Measurements from ENCODE around the gene ZNF318.
A peak's percentile ranks its signal among the peaks of the same experiment; 100 is the strongest.
"Not testable (repeated sequence)": the region's sequence is repeated elsewhere in the genome, so short reads cannot be mapped to it uniquely, and the experiment has no call there.

The ZNF318 gene

DNA sequence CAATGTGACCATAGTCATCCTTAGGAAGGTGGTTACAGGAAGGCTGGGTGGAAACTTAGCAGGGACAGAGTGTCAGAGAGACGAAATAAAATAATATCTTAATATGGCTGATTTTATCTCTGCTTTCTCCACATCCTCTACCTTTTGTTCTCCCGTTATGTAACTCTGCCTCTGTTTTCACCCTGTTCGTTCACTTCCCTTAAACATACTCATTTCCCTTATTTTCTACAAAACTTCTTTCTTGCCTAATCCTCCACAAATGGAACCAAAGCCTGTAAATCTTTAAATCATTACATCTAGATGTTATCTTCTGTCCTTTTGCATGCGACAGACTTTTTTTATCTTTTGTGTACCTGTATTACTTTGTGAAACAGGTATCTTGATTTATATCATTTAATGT is 37.6 kb downstream of the ZNF318 start:
- DNase-seq = no peak

GRCh38 chr6:43331470-43331869 is 38.0 kb downstream of the ZNF318 start:
- no peak for DNase-seq

DNA sequence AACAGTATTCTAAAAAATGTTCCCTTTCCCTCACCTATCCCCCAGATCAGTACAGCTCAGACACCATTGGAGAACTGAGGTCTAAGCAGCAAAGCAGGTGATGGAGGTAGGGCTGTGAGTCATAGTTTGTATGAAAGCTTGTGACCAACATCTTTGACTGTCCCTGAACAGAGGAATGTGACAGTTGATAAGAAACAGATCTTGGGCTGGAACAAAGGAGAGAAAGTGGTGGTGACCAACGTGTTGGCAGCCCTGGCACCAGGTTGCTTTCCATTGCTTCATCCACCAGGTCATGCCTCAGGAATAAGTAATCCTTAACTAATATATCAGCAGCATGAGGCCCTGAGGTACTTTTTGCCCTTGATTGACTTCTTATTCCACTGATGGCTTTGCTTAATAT is 40.9 kb downstream of the ZNF318 start:
- DNase-seq = no peak

DNA sequence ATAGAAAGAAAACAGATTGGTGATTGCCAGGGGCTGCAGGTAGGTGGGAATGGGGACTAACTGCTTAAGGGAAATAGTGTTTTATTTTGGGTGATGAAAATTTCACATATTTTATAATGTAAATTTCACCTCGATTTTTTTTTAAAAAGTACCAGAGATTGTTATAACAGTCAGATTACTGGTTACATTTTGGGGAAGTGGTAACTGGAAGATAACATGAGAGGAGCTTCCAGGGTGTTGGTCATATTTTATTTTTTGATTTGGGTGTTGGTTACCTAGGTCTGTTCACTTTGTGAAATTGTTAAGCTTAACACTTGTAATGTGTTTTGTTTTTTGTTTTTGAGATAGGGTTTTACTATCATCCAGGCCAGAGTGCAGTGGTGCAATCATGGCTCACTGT is 43.6 kb downstream of the ZNF318 start:
- DNase-seq = no peak

GRCh38 chr6:43318011-43318410 is 51.4 kb downstream of the ZNF318 start:
- DNase-seq = no peak

DNA sequence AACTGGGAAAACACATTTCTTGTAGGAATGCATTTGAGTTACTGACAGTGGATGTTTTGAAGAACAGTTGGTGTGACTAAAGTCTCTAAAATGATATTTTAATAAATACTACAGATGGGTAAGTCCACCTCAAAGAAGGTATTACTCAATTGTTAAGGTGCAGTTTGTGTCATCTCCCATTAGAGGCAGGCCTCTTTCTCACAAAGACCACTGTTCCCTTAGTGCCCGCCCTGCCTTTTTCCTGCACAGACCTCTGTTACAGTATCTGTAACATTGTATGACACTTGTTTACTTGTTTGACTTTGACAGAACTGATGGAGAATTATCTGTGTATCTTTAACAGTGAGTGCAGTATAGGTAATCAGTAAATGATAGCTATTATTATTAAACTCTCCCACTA is 55.6 kb downstream of the ZNF318 start:
- no peak for DNase-seq

GRCh38 chr6:43311666-43312065 is 57.8 kb downstream of the ZNF318 start:
- no peak for DNase-seq

DNA sequence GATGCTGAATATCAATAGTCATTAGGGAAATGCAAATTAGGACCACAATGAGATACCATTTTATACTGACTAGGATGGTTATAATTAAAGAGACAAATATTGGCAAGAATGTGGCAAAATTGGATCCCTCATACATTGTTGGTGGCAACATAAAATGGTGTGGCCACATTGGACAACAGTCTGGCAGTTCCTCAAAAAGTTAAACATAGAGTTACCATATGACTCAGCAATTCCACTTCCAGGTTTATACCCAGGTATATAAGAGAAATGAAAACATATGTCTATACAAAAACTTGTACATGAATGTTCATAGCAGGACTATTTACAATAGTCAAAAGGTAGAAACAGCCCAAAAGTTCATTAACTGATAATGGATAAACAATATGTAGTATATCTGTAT is 58.8 kb downstream of the ZNF318 start:
- DNase-seq = no peak

- DNase-seq = no peak
These were observed 59.3 kb downstream of the ZNF318 start for GRCh38 chr6:43310134-43310533.

GRCh38 chr6:43308990-43309477 is 60.4 kb downstream of the ZNF318 start:
- no peak for DNase-seq

DNA sequence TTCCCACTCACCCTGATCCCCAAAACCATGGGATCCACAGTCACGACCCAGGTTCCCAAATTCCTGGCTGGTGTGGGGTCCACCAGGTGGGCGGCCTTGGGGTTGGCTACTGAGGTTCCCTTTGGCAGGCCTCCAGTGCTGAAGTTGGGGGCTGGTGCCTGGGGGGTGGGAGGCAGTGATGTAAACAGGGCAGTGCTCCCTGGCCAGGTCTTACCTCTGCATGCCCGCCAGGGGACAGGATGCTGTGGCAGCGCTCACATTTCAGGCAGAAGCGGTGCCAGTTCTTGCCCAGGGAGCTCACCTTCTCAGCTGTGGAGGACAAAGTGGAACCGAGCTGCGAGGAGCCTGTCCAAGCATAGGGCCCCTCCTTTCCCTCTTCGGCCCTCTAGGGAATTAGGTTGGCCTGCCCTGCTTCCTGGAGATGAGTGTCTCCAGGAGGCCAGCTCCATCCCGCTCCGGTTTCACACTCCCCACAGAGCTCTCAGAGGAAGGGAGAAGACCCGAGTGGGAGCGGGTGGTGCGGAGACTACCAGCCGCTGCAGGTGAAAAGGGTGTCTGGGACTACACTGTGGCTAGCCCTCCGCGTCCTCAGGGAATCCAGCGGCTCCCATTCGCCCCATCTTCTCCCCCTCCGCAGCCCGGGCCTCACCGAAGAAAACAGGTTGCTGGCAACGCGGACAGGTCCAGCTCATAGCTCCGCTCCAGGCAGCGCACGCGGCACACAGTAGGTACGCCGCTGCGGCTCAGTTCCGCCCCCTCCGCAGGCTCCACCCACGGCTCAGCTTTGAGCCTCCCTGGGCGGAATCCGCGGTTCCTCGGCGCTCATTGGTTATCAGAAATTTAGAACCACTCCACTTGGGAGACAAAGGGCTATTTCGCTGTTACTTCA is 61.1 kb downstream of the ZNF318 start, which contains the start of gene CRIP3:
Gene CRIP3, minus strand, starts transcription at position 726 of the 889 bp plus-strand sequence. Its CDS starts 34 bp downstream, at position 692.
- DNase-seq = peak; percentile 12

- DNase-seq = no peak
These were observed 61.9 kb downstream of the ZNF318 start for GRCh38 chr6:43307451-43308100.

DNA sequence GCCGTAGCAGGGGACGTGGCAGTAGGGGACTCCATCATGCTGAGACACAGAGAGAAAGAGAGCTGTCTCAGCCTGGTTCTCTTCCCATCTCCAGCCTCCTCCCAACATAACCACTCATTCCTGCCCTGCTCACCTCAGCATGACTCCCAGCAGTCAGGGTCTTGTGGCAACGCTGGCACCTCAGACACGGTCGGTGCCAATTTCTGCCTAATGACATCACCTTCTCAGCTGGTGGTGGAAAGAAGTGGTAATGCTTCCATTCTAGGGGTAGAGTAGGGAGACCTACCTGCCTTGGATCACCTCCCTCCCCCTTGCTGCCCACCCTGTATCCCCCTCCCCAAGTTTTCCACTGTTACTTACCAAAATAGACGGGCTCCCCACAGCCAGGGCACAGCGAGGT is 63.4 kb downstream of the ZNF318 start:
- DNase-seq = no peak

GRCh38 chr6:43304882-43305281 is 64.6 kb downstream of the ZNF318 start:
- DNase-seq = no peak

DNA sequence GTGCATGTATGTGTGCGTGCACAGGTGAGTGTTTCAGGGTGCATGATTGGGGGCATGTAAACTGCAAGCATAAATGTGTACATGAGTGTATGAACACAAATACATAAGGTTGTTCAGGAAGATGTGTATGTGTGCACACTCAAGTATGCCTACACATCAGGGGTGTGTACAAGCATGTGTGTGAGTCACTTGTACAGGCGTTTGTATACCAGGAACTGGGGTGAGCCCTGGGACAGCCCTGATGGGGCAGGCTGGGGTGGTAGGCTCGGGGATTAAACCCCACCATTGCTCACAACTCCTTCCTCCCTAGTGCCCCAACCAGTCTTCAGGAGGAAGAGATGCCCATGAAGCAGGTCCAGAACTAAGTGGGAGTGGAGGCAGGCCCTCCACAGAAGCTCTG is 65.1 kb downstream of the ZNF318 start:
- no peak for DNase-seq

- no peak for DNase-seq
These were observed 65.6 kb downstream of the ZNF318 start for GRCh38 chr6:43303751-43304331.

GRCh38 chr6:43303006-43303405 is 66.4 kb downstream of the ZNF318 start:
- DNase-seq = not testable (repeated sequence)

DNA sequence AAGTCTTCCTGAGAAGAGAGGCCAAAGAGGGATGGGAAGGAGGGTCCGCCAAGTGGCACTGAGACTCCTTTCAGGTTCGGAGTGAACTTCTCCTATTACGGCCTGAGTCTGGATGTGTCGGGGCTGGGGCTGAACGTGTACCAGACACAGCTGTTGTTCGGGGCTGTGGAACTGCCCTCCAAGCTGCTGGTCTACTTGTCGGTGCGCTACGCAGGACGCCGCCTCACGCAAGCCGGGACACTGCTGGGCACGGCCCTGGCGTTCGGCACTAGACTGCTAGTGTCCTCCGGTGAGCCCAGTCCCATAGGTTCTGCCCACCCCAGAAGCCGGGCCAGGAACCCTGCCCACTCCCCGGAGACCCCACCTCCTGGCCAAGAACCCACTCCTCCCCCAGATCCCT is 67.3 kb downstream of the ZNF318 start:
- no peak for DNase-seq

GRCh38 chr6:43301081-43301870 is 68.2 kb downstream of the ZNF318 start:
- no peak for DNase-seq

- DNase-seq = no peak
These were observed 69.8 kb downstream of the ZNF318 start for GRCh38 chr6:43299338-43300293.

DNA sequence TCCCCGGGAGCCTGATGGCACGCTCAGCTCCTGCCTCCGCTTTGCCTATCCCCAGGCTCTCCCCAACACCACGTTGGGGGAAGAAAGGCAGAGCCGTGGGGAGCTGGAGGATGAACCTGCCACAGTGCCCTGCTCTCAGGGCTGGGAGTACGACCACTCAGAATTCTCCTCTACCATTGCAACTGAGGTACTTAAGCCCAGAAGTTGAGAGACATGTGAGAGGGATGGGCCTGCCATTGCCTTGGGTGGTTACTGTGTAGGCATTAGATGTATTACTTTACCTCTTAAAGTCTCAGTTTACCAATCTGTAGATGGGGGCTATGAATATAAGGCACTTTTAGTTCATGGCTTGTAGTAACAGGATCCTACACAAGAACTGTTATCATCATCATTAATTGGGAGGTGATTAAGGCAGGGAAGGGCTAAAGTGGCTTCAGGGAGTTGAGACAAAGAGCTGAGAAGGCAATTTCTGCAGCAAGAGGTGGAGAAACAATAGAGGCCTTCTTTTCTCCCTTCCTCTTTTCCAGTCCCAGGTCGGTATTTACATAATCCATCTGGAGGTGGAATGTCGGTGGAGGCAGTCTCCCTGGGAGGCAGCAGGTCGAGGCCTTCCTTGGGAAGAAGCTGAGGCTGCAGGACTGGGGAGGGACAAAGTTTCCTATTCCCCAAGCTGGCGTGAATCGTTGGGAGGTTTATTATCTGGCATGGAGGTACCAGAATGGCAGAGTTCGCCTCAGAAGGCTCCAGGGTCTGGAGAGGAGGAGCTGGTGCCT is 70.7 kb downstream of the ZNF318 start:
- DNase-seq = no peak

Measured in effector CD8-positive, alpha-beta T cell (primary cell).